Activated CD4-positive, alpha-beta T cell treated with anti-CD3 and anti-CD28 coated beads, Interleukin-2, amount 50 U/mL, for 4 hours (primary cell): ENCODE measurements around the gene THUMPD2.
"Not testable (repeated sequence)": the region's sequence is repeated elsewhere in the genome, so short reads cannot be mapped to it uniquely, and the experiment has no call there.

Experiments used
- DNase-seq, 2 experiments: peaks; one replicate each; pipeline ENCODE4 v3.0.0-alpha.2; 2020

The THUMPD2 gene

GRCh38 chr2:39755466-39755865, 23.6 kb downstream of the THUMPD2 start:
- no peak for DNase-seq

DNA sequence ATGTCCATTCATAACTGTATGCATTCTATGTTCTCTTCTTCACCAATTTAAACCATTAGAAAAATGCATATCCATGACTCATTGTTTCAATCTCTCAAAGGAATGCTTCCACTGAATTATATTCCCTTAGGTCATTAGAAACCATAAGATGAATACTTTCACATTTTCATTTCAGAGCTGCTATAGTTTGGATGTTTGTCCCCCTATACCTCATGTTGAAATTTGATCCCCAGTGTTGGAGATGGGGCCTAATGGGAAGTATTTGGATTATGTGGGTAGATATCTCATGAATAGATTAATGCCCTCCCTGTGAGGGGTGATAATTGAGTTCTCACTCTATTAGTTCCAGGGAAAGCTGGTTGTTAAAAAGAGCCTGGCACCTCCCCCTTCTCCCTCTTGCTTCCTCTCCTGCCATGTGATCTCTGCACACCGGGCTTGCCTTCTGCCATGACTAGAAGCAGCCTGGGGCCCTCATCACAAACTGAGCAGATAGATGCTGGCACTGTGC, 35.7 kb downstream of the THUMPD2 start:
- no peak for DNase-seq

- no peak for DNase-seq
Measured at GRCh38 chr2:39741871-39742270, 37.2 kb downstream of the THUMPD2 start.

- no peak for DNase-seq
Measured at GRCh38 chr2:39739386-39739785, 39.7 kb downstream of the THUMPD2 start.

DNA sequence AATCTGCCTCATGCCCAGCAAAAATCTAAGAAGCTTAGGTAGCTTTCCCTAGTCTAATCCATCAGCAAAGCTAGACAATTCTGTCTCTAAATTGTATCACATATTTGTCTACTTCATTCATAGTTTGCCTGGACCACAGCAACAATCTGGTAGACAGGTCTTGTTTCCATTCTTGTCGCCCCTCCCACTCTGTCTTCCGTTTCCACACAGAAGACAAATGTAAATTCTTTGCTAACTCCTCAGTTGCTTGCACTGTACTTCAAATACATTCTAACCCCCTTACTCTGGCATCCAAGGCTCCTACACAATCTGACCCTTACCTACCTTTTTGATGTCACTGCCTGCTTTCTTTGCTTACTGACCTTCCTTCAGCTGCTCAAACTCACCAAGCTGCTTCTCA, 40.1 kb downstream of the THUMPD2 start:
- DNase-seq: no peak

GRCh38 chr2:39737661-39738060, 41.4 kb downstream of the THUMPD2 start:
- no peak for DNase-seq

DNA sequence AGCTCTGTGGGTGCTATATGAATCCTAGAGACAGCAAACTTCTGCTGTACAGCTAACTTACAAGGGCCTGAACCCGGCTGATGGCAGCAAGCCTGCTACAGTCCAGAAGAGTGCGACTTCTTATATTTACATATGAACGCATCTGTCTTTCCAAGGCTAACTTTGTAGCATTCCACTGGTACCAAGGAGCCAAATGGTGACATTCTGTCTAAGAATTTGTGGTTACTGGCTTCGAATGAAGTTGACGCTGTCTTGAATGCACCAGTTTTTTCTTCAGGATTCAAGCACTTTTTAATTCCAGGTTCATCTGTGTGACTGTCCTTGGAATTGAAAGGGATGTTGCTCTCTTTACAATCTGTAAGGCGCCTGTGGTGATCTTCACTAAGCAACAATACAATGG, 42.4 kb downstream of the THUMPD2 start:
- no peak for DNase-seq

GRCh38 chr2:39735648-39736047, 43.4 kb downstream of the THUMPD2 start:
- no peak for DNase-seq

GRCh38 chr2:39734445-39734844, 44.6 kb downstream of the THUMPD2 start:
- DNase-seq: no peak

DNA sequence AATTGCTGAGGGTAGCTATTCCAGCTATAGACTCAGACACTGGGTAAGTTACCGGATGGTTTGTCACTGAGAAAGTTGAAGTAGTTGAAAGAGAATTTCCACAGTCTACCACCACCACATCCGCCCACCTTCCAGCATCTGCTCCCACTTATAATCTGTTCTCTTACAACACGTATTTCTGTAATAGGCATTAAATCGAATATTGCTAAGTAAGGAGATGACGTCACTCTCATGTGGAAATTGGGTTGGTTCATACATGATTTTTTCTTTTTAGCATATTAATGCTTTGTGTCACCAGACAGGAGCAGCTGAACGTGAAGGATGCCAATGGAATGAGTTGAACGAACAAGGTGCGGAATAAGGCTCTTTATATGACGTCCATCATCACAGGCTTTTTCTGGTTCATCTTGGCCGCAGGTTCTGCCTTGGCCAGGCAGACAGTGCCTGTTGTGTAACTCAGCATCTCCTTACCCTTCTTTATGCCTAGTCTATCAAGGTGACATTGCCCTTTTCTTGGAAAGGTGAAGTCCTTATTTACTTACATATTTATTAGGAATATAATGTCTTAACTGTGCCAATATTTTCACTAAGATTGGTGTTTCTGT, 45.9 kb downstream of the THUMPD2 start:
- no peak for DNase-seq

GRCh38 chr2:39732482-39732881, 46.6 kb downstream of the THUMPD2 start:
- DNase-seq: no peak

- DNase-seq: no peak
Measured at GRCh38 chr2:39731546-39731945, 47.5 kb downstream of the THUMPD2 start.

DNA sequence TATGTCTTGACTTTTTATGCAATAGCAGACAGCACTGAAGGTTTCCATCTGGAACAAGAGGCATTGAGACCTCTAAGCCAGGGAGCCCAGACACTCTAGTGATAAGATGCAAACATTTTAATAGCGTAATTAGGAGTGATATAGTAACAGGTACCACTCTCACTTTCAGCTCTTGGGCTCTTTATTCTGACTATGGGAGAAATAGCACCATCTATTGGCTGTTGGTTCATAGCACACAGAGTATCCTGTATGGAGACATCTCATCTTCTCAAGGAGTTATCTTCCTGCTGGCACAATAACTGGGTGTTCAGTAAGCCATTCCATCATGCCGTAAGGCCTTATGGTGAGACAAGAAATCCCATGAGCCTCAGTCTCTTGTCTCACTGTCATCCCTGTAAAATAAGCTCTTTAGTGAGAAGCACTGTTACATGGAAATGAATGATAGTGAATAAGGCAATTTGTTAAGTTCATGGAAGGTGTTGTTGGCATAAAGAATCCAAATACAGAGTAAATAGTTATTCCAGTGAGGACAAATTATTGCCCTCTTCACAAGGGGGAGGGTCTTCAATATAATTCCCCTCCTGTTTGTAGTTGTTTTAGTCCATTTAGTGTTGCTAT, 48.3 kb downstream of the THUMPD2 start:
- DNase-seq: no peak

DNA sequence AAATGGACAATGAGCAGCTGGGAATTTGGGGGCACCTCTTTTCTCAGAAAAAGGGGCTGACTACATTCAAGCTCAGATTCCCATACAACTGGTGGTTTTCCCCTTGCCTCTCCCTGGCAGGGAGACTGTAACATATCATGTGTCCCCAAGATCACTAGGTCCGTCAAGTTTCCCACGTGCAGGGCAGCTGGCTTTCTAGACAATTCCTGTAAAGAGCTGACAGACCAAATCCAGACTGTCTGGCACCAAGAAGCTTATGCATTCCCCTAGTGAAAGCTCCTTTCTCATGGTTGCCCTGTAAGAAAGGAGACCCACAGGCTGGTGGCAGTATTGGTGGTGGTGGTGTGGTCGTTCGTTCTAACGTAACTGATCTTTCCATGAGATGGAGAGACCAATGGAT, 48.8 kb downstream of the THUMPD2 start:
- no peak for DNase-seq

- no peak for DNase-seq
Measured at GRCh38 chr2:39728941-39729351, 50.1 kb downstream of the THUMPD2 start.

DNA sequence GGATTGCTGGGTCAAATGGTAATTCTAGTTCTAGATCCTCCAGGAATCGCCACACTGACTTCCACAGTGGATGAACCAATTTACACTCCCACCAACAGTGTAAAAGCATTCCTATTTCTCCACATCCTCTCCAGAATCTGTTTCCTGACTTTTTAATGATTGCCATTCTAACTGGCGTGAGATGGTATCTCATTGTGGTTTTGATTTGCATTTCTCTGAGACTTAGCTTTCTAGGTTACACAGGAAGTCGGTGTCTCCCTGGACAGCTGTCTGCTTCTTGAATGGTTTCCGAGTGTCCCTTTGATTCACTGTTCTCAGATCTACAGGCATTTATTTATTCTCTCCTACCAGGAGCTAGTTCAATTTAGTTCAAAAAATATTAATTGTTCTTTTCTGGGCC, 51.0 kb downstream of the THUMPD2 start:
- DNase-seq: not testable (repeated sequence)

DNA sequence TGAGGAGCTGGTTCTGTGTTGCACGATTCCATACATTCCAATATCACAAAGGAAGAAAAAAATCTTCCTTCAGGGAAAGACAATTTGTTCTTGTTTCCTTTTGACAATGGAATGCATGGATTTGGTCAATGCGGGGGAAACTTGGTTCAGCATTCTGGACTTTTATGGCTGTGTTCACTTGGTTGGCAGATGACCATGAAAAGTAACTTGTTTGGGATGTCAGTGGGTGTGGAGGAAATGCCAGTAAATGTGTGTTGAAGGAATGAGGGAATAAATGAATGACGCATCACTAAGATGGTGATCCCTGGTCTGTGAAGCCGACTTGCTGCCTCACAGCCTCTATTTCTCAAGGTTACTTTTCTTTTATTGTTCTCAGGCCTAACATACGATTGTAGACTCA, 53.7 kb downstream of the THUMPD2 start:
- no peak for DNase-seq

DNA sequence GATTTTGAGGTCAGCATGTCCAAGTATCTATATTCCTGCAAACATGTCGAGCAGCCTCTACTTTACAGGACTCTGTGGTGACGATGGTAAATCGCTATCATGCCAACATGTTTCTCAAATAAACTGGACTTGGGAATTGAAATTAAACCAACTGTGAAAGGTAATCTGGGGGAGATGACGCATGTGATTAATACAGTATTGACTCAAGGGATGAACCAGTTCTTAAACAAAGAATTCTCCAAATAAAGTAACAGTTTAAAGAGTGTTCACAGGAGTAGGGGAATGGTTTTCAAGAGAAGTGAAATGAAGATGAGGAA, 54.3 kb downstream of the THUMPD2 start:
- DNase-seq: no peak

DNA sequence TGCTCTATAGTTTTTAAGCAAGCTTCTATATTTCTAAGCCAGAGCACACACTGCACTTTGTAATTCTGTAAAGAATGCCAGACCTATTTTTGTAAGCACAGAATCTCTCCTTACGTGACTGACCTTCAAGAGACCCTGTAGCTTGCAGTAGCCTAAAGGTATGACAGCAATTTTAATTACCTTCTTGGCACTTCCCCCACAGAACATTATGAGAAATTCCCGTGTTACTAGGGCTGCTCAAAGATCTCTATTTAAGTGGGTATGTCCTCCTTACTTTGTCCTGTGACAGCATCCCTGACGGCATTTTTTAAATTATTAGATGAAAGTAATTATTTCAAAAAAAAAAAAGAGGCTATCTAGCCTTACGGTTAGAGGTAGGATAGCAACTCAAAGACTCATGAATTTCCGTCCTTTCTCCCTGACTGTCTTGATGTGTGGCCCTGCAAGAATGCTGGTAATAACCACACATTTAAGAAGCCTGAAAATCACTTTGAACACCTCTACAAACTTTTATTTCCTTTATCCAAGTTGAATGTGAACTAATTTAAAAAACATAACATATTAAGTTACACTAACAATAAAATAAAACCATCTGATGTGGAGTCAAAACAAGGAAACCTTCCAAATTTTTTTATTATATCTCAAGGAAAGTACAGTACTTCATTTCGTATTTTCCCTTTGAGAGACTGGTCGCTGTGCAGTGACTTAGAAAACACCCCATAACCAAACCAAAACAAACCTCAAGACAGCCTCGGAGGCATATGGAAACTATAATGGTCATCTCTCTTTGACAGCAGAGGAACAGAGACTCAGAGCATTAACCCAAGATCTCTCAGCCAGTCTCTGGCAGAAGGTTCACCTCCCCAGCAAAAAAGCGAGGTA, 54.9 kb downstream of the THUMPD2 start:
- no peak for DNase-seq

DNA sequence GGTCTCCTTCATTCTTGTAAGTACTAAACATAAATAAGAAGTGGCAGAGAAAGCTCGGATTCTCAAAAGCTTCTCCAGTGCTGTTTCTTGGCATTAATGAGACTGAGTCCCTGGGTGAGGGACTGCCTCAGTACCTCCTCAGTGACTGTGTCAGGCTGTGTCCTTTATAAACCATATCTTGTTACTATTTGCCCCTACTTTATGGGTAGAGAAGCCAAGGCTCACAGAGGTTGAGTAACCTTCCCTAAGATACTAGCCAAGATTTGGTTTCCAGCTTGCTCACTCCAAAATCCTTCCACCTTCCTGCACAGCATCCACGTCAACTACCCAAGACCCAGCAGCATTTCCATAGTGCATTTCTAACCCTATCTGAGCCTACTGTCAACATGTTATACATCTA, 55.6 kb downstream of the THUMPD2 start:
- DNase-seq: no peak

- no peak for DNase-seq
Measured at GRCh38 chr2:39720970-39721369, 58.1 kb downstream of the THUMPD2 start.

GRCh38 chr2:39719317-39719716, 59.7 kb downstream of the THUMPD2 start:
- no peak for DNase-seq

DNA sequence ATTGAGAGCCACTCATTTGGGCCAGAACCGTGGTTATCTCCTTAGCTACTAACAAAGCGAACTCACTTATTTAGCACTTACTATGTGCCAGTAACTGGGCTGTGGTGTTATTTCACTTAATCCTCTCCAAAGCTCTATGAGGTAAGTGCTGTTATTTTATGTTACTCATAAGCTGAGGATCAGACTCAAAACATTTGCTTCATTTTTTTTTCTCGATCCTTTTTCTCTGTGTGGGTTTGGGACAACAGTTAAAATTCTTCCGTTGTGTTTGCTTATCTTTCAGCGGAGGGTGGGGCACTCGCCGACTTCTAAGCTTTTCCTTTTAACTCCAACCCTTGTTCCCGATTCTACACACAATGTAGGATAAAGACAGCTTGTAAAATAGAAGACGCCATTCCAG, 60.6 kb downstream of the THUMPD2 start:
- DNase-seq: no peak

GRCh38 chr2:39717067-39717466, 62.0 kb downstream of the THUMPD2 start:
- DNase-seq: no peak
